ENCODE data around the gene CD93.

CD93 gene

DNA sequence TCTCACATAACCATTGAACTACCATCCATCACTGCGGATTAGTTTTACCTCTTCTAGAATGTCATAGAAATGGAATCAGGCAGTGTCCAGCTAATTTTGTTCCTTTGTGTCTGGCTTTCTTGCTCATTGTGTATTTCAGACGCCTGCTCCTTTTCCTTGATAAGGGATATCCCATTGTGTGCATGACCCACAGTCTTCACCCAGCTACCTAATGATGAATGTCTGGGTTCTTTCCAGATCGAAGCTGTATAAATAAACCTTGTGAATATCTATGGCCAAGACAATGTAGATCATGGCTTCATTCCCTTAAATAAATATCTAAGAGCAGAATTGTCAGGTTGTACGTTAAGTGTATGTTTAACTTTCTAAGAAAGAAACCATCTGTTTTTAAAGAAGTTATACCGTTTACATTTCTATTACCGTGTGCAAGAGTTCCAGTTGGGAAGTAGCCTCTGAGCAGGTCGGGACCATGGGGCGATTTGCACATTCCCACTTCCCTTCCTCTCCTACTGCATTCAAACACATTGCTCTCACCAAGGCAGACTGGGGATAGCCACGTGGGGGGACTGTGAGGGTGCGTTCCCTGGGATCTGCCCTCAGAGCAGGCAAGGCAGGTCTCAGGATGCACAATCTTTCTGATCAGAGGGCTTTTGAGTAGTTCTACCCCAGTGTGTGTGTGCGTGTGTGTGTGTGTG is 13.1 kb downstream of the CD93 start:
- TF ChIP-seq POLR2AphosphoS5 (IDR thresholded peaks at IDR 0.05; ENCODE audit: low read depth, low read length) (no peak), FOXP2 (optimal IDR thresholded peaks at IDR 0.05; ENCODE audit: borderline replicate concordance, extremely low read depth, extremely low read length, insufficient read depth) (no peak), TAF1 (IDR thresholded peaks at IDR 0.05; ENCODE audit: borderline replicate concordance, insufficient read depth, low read length) (no peak), SIN3A (IDR thresholded peaks at IDR 0.05; ENCODE audit: borderline replicate concordance, insufficient read depth, low read length) (no peak)
- TF ChIP-seq, protein P1, sequence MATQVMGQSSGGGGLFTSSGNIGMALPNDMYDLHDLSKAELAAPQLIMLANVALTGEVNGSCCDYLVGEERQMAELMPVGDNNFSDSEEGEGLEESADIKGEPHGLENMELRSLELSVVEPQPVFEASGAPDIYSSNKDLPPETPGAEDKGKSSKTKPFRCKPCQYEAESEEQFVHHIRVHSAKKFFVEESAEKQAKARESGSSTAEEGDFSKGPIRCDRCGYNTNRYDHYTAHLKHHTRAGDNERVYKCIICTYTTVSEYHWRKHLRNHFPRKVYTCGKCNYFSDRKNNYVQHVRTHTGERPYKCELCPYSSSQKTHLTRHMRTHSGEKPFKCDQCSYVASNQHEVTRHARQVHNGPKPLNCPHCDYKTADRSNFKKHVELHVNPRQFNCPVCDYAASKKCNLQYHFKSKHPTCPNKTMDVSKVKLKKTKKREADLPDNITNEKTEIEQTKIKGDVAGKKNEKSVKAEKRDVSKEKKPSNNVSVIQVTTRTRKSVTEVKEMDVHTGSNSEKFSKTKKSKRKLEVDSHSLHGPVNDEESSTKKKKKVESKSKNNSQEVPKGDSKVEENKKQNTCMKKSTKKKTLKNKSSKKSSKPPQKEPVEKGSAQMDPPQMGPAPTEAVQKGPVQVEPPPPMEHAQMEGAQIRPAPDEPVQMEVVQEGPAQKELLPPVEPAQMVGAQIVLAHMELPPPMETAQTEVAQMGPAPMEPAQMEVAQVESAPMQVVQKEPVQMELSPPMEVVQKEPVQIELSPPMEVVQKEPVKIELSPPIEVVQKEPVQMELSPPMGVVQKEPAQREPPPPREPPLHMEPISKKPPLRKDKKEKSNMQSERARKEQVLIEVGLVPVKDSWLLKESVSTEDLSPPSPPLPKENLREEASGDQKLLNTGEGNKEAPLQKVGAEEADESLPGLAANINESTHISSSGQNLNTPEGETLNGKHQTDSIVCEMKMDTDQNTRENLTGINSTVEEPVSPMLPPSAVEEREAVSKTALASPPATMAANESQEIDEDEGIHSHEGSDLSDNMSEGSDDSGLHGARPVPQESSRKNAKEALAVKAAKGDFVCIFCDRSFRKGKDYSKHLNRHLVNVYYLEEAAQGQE (IDR thresholded peaks at IDR 0.05; ENCODE audit: insufficient read depth in 1 of 2, low read depth in 2 of 2, low read length in 2 of 2), result no peak

DNA sequence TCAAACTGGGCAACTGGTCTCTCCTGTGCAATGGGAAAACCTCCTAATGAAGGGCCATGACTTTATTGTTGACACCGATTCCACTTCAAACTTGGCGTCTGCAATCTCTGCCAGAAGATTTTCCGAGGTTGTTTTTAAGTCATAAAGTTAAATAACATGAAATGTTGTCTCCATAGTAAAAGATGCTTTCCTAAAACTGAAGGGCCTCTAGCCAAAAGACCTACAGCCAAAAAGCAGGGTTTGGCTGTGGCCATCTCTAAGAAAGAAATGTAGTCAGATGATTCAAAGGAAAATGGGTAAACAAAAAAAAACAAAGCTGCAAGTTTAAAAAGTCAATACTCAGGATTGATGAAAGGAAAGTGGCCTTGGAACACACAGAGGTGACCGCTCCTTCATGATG is 14.1 kb downstream of the CD93 start:
- TF ChIP-seq, protein P1 (IDR thresholded peaks at IDR 0.05; ENCODE audit: insufficient read depth in 1 of 2, low read depth in 2 of 2, low read length in 2 of 2), result no peak
- TF ChIP-seq SIN3A (IDR thresholded peaks at IDR 0.05; ENCODE audit: borderline replicate concordance, insufficient read depth, low read length) (no peak), POLR2AphosphoS5 (IDR thresholded peaks at IDR 0.05; ENCODE audit: low read depth, low read length) (no peak), TAF1 (IDR thresholded peaks at IDR 0.05; ENCODE audit: borderline replicate concordance, insufficient read depth, low read length) (no peak), FOXP2 (optimal IDR thresholded peaks at IDR 0.05; ENCODE audit: borderline replicate concordance, extremely low read depth, extremely low read length, insufficient read depth) (no peak)

DNA sequence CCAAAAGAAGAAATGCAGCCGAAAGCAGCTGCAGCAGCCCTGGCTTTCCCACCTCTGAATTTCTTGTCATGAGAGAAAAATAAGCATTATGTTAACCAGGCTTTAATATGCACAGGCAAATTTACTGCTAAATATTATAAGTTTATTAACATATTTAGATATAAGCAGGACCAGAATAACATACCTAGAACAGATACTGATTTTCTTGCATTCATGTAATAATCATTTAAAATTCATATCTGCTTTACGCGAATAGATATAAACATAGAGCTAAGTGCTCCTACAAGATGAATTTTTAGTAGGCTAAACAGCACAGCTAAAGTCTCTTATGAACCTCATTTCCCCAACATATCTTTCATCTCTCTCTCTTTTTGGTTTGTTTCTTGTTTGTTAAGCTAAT is 14.7 kb downstream of the CD93 start:
- TF ChIP-seq FOXP2 (optimal IDR thresholded peaks at IDR 0.05; ENCODE audit: borderline replicate concordance, extremely low read depth, extremely low read length, insufficient read depth) (no peak), SIN3A (IDR thresholded peaks at IDR 0.05; ENCODE audit: borderline replicate concordance, insufficient read depth, low read length) (no peak), POLR2AphosphoS5 (IDR thresholded peaks at IDR 0.05; ENCODE audit: low read depth, low read length) (no peak), TAF1 (IDR thresholded peaks at IDR 0.05; ENCODE audit: borderline replicate concordance, insufficient read depth, low read length) (no peak)
- TF ChIP-seq, protein P1 (IDR thresholded peaks at IDR 0.05; ENCODE audit: insufficient read depth in 1 of 2, low read depth in 2 of 2, low read length in 2 of 2), result no peak

DNA sequence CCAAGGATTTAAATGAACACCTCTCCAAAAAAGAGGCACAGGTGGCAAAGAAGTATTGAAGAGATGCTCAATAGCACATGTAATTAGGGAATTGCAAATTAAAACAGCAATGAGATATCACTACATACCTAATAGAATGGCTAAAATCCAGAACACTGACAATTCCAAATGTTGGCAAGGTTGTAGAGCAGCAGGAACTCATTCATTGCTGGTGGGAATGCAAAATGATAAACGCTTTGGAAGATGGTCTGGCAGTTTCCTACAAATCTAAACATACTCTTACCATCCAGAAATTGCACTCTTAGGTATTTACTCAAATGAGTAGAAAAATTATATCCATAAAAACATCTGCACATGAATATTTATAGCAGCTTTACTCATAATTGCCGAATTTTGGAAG is 17.0 kb downstream of the CD93 start:
- TF ChIP-seq, protein P1 (IDR thresholded peaks at IDR 0.05; ENCODE audit: insufficient read depth in 1 of 2, low read depth in 2 of 2, low read length in 2 of 2), result no peak
- TF ChIP-seq FOXP2 (optimal IDR thresholded peaks at IDR 0.05; ENCODE audit: borderline replicate concordance, extremely low read depth, extremely low read length, insufficient read depth), result no peak
- TF ChIP-seq SIN3A (IDR thresholded peaks at IDR 0.05; ENCODE audit: borderline replicate concordance, insufficient read depth, low read length), result no peak
- no peak for TF ChIP-seq POLR2AphosphoS5 (IDR thresholded peaks at IDR 0.05; ENCODE audit: low read depth, low read length)
- no peak for TF ChIP-seq TAF1 (IDR thresholded peaks at IDR 0.05; ENCODE audit: borderline replicate concordance, insufficient read depth, low read length)
